SK-N-MC (cell line): ENCODE data around the gene HPN.
A peak's percentile ranks its signal among the peaks of the same experiment; 100 is the strongest.
"Not testable (repeated sequence)": the region's sequence is repeated elsewhere in the genome, so short reads cannot be mapped to it uniquely, and the experiment has no call there.

ENCODE experiments used
- DNase-seq: peaks from one replicate; pipeline ENCODE4 v3.0.0-alpha.2; 2011; ENCODE audit warnings: low read depth, low spot score
- H3K27ac ChIP-seq: fragments of 200-600 bp; sonication (generic); 2 replicates; pipeline ENCODE4 v1.5.1; 2016; ENCODE audit warnings: mixed run types
- H3K36me3 ChIP-seq: fragments of 200-600 bp; sonication (generic); 2 replicates; pipeline ENCODE4 v1.6.1; 2017; ENCODE audit warnings: antibody characterized with exemption, low read length, mixed read lengths; ENCODE audit not compliant: insufficient read depth
- H3K4me3 ChIP-seq: fragments of 200-600 bp; sonication (generic); 2 replicates; pipeline ENCODE4 v1.5.1; 2016
- H3K9ac ChIP-seq: fragments of 200-600 bp; sonication (generic); 2 replicates; pipeline ENCODE4 v1.8.0; 2017; ENCODE audit warnings: mixed run types, mixed read lengths; ENCODE audit not compliant: insufficient read length
- H3K9me3 ChIP-seq: fragments of 200-600 bp; sonication (generic); 2 replicates; pipeline ENCODE4 v1.6.1; 2017; ENCODE audit warnings: low read depth, mild to moderate bottlenecking, antibody characterized with exemption, low read length, moderate library complexity, mixed read lengths
- EZH2 ChIP-seq: fragments of 200-600 bp; sonication (generic); IDR thresholded peaks from one replicate; pipeline ENCODE4 v1.6.1; 2017; ENCODE audit warnings: antibody characterized with exemption
- FOXP2 ChIP-seq: optimal IDR thresholded peaks from 2 replicates; pipeline ENCODE3; 2011; ENCODE audit warnings: mild to moderate bottlenecking, moderate library complexity; ENCODE audit not compliant: insufficient read depth; ENCODE audit errors: extremely low read length, control extremely low read depth
- POLR2AphosphoS5 ChIP-seq: IDR thresholded peaks from 2 replicates; pipeline ENCODE4 v1.6.1; 2012; ENCODE audit warnings: mild to moderate bottlenecking, low read depth, low read length, borderline replicate concordance

The HPN gene

GRCh38 chr19:35042954-35043604 is 1.6 kb downstream of the HPN start:
- Histone ChIP-seq H3K4me3 (no peak overlapping the region), H3K9ac (no peak overlapping the region), H3K36me3 (no peaks in the 10 kb centered on the region), H3K27ac (no peak overlapping the region), H3K9me3 (no peaks in the 10 kb centered on the region)
- TF ChIP-seq EZH2 (no peak), FOXP2 (no peak), POLR2AphosphoS5 (no peak)
- no peak for DNase-seq

GRCh38 chr19:35043906-35044305 is 2.4 kb downstream of the HPN start:
- Histone ChIP-seq H3K9ac (no peak overlapping the region), H3K27ac (no peak overlapping the region), H3K36me3 (no peaks in the 10 kb centered on the region), H3K9me3 (no peaks in the 10 kb centered on the region), H3K4me3 (no peak overlapping the region)
- DNase-seq, result no peak
- TF ChIP-seq EZH2 (no peak), POLR2AphosphoS5 (no peak), FOXP2 (no peak)

GRCh38 chr19:35044317-35045117 is 3.0 kb downstream of the HPN start:
- Histone ChIP-seq H3K9ac (no peak overlapping the region), H3K4me3 (no peak overlapping the region), H3K36me3 (no peaks in the 10 kb centered on the region), H3K27ac (no peak overlapping the region), H3K9me3 (no peaks in the 10 kb centered on the region)
- TF ChIP-seq FOXP2 (no peak), EZH2 (no peak)
- DNase-seq, result peak; percentile 6

- DNase-seq, result no peak
- Histone ChIP-seq H3K4me3 (no peak overlapping the region), H3K36me3 (no peaks in the 10 kb centered on the region), H3K27ac (no peak overlapping the region), H3K9ac (no peak overlapping the region), H3K9me3 (no peaks in the 10 kb centered on the region)
- TF ChIP-seq FOXP2, result no peak
- TF ChIP-seq POLR2AphosphoS5, result no peak
These were observed 4.3 kb downstream of the HPN start for GRCh38 chr19:35045667-35046300.

GRCh38 chr19:35046461-35046860 is 4.9 kb downstream of the HPN start:
- Histone ChIP-seq H3K27ac (no peak overlapping the region), H3K9ac (no peak overlapping the region)
- no peak for DNase-seq

GRCh38 chr19:35048911-35049411 is 7.4 kb downstream of the HPN start:
- Histone ChIP-seq H3K27ac (no peak overlapping the region), H3K4me3 (no peak overlapping the region), H3K9ac (no peak overlapping the region), H3K36me3 (no peaks in the 10 kb centered on the region), H3K9me3 (no peaks in the 10 kb centered on the region)
- no peak for DNase-seq
- no peak for TF ChIP-seq EZH2
- no peak for TF ChIP-seq FOXP2
- TF ChIP-seq POLR2AphosphoS5, result no peak

More at GRCh38 chr19:35046461-35046860, 4.9 kb downstream of the HPN start:
- H3K9me3 ChIP-seq, result no peaks in the 10 kb centered on the region
- TF ChIP-seq EZH2, result no peak
- no peak for TF ChIP-seq FOXP2
- no peak for TF ChIP-seq POLR2AphosphoS5
- no peaks in the 10 kb centered on the region for H3K36me3 ChIP-seq
- H3K4me3 ChIP-seq, result no peak overlapping the region

DNA sequence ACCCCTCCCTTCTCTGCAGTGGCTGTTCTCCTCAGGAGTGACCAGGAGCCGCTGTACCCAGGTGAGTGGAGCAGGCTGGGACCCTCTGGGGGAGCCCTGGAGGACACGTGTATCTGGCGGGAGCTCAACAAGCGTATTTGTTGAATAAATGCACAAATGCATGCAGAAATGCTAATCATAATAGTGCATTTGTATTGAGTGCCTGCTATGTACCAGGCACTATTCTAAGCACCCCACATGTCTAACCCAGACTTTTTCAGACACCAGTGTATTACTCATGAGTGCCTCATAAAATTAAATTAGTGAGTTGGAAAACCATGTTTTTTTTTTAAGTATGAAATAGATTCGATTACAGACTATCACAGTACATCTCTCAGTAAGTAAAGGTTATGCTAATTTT is 7.9 kb downstream of the HPN start:
- H3K27ac ChIP-seq, result no peak overlapping the region
- H3K4me3 ChIP-seq, result no peak overlapping the region
- no peak for DNase-seq
- TF ChIP-seq POLR2AphosphoS5, result no peak
- TF ChIP-seq EZH2, result no peak
- no peak for TF ChIP-seq FOXP2
- H3K9me3 ChIP-seq, result no peaks in the 10 kb centered on the region
- H3K36me3 ChIP-seq, result no peaks in the 10 kb centered on the region
- H3K9ac ChIP-seq, result no peak overlapping the region

DNA sequence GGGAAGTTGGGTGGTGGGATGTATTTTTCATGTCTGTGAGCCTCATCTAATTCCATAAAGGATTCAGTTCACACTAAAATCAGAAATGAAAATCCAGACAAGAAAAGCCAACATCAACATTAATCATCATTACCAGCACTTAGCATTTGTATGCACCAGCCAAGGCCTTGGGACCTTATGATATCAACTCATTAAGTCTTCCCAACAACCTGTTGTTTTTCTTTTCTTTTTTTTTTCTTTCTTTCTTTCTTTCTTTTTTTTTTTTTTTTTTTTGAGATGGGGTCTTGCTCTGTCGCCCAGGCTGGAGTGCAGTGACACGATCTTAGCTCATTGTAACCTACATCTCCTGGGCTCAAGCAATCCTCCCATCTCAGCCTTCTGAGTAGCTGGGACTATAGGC is 9.1 kb downstream of the HPN start:
- H3K9ac ChIP-seq, H3K4me3 ChIP-seq, H3K36me3 ChIP-seq, DNase-seq, H3K27ac ChIP-seq, H3K9me3 ChIP-seq: not testable (repeated sequence)

GRCh38 chr19:35051268-35051667 is 9.7 kb downstream of the HPN start:
- DNase-seq, H3K9ac ChIP-seq, H3K36me3 ChIP-seq, H3K4me3 ChIP-seq, H3K27ac ChIP-seq, H3K9me3 ChIP-seq: not testable (repeated sequence)
